ENCODE data around the gene ALPK1.
"Not testable (repeated sequence)": the region's sequence is repeated elsewhere in the genome, so short reads cannot be mapped to it uniquely, and the experiment has no call there.

ALPK1 gene

GRCh38 chr4:112284662-112285411, 12.3 kb upstream of the ALPK1 start:
- no peak for DNase-seq

DNA sequence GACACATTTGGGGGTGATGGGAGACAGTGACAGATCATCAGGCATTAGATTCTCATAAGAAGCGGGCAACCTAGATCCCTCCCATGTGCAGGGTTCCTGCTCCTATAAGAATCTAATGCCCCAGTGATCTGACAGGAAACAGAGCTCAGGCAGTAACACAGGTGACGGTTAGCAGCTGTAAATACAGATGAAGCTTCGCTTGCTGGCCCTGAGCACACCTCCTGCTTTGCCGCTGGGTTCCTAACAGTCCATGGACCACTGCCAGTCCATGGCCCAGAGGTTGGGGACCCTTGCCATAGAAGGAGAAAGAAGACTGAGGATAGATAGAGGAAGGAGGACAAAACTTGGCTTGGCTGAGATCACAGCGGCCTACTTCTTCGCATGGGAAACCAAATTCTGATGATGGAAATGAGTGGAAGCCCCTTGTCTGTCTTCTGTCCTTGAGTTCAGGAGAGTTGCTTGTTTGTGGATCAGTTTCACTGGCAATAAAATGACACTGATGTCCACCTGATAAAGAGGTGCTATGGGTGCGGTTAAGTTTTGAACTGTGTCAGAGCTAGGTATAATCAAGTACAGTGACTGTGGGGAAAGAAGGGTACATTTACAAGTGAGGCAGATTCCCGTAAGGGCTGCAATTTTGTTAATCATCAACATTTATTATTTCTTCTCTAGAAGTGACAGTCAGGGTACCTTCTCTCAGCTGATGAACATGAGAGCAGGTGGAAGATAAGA, 9.7 kb upstream of the ALPK1 start:
- peak; percentile 59 for DNase-seq

DNA sequence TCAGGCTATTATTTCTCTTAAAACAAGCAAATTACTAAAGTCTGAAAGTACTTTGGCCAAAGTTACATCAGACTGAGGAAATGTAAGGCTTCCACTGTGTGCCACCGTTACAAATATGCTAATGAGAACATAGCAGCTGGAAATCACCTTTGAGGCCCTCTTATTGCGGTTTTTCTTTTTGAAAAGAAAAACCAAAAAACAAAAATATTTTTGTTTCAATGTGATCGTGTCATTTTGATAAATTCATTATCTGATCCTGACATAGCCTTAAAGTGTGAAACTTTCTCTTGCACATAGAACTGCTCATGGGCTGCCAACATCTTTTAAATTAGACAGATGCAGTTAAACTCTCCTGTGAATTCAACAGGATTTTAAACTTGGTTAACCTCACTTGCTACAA, 8.7 kb upstream of the ALPK1 start:
- DNase-seq = peak; percentile 81

- no peak for DNase-seq
Measured at GRCh38 chr4:112289407-112290253, 7.5 kb upstream of the ALPK1 start.

DNA sequence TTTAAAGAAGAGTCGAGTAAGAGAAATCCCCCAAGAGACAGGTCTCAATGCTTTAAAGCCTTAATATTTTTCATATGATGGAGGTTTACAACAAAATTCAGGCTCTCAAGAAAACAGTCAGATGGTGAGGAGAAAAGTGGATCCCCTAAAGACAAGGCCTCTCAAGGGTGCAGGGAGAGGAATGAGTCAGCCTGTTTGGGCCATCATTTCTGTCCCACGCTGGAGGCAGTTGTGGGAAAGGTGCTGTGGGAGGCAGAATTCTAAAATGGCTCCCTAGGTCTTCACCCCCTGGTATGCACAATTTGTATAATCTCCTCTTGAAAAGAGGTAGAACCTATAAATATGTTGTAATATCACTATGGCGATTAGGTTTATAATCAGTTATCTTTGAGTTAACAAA, 6.8 kb upstream of the ALPK1 start:
- peak; percentile 84 for DNase-seq

GRCh38 chr4:112299721-112300120, 2.6 kb downstream of the ALPK1 start:
- no peak for DNase-seq

GRCh38 chr4:112302320-112303274, 5.4 kb downstream of the ALPK1 start:
- DNase-seq = peak; percentile 36

GRCh38 chr4:112305477-112305876, 8.3 kb downstream of the ALPK1 start:
- DNase-seq = not testable (repeated sequence)

- not testable (repeated sequence) for DNase-seq
Measured at GRCh38 chr4:112309263-112309791, 12.2 kb downstream of the ALPK1 start.

GRCh38 chr4:112311516-112311915, 14.3 kb downstream of the ALPK1 start:
- no peak for DNase-seq

- DNase-seq = peak; percentile 45
Measured at GRCh38 chr4:112312610-112313239, 15.6 kb downstream of the ALPK1 start.

GRCh38 chr4:112315446-112315845, 18.3 kb downstream of the ALPK1 start:
- DNase-seq = no peak

- DNase-seq = no peak
Measured at GRCh38 chr4:112316360-112316759, 19.2 kb downstream of the ALPK1 start.

DNA sequence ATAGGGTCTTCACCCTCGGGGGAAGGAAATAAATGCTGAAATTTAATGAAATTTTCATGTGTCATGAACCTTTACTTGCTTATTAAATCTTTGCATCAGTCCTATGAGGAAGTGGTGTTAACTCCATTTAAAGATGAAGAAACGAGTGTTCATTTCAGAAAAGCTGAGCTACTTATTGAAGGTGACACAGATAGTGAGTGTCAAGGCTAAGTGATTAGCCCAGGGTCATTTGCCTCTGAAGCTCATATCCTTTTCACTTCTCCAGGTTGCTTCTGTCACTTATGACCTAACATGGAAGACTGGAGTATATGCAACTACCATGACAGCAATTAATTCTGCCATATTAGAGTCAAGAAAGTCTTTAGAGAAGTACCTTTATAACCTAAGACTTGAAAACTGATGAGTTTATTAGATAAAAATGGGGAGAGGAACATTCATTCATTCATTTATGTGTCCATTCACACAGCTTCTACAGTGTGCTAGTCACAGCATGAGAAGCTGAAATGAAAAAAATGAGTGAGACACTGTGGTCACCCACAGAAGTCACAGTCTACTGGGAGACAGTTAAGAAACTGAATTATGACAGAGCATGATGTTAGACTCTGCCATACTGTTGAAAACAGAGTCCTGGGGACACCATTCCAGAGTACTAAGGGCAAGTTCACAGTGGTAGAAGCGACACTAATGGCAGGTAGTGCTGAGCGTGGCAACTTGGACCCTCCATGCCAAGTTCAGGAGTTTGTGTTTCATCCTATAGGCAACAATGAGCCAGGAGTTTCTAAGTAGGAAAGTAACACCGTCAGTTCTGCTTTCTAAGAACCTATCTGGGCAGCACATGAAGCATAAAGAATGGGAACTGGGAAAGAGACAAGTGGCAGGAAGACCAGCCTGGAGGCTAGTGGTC, 21.3 kb downstream of the ALPK1 start:
- peak; percentile 41 for DNase-seq

GRCh38 chr4:112321776-112322684, 24.9 kb downstream of the ALPK1 start:
- peak; percentile 82 for DNase-seq

DNA sequence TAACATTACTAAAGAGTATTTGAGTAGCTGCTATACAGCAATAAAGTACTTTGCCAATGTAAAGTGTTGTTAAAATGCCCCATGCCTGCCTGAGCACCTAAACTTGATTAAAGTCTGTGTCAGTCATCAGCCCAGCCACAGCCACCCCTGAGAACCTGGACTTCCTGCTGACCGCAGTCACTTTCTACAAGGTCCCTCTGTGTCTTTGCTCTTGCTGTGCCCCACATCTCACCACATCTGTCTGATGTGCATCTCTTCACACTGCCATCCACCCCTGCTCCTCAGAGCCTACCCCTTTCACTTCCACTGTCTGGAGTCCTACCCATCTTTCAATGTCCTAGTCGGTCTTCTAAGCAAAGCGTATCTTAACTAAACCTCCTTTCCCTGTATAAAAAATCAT, 25.7 kb downstream of the ALPK1 start:
- no peak for DNase-seq

DNA sequence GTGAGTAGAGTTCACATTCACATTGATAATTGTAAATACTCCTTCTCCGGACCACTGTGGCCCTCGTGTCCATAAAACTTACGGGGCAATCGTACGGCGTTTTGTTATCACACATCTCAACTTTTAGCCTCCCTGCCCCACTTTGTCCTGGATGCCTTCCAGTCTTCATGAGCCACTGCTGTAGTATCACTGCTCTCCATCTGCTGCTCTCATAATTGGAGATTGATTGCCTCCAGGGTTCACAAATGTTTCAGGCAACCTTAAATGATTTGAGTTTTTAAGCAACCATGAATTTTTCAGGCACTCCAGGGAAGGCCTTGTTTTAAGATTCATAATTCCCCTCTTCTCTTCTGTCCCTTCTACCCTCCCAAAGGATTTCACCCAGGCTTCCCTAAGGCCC, 28.4 kb downstream of the ALPK1 start:
- no peak for DNase-seq

- peak; percentile 63 for DNase-seq
Measured at GRCh38 chr4:112327965-112328733, 31.0 kb downstream of the ALPK1 start.

Data from activated CD4-positive, alpha-beta T cell treated with anti-CD3 and anti-CD28 coated beads, Interleukin-10, Interleukin-2, amounts not matched to agents 100 ng/mL and 50 ng/mL, durations not matched to agents 16 hours and 8 hours (primary cell).